GM23338 (cell line): Measurements from ENCODE around the gene ADRA1B. TPM values are rescaled to one million over a fixed set of nuclear protein-coding genes. Genes with fewer than 3 reads are reported as not detected.

ENCODE experiments used
- ATAC-seq: fragments of 200-7000 bp; cut with Tn5 transposase; 3 replicates; pipeline ENCODE4 v1.9.1; 2020
- DNase-seq: peaks from one replicate; pipeline ENCODE4 v3.0.0-alpha.2; 2015; ENCODE audit warnings: low spot score
- H2AFZ ChIP-seq: fragments of 200-600 bp; sonication (generic); 2 replicates; pipeline ENCODE4 v1.8.0; 2016; ENCODE audit warnings: antibody characterized with exemption, mild to moderate bottlenecking, moderate library complexity
- H3F3A ChIP-seq: fragments of 200-600 bp; sonication (generic); replicated peaks from 2 replicates; pipeline ENCODE4 v1.8.0; 2017; ENCODE audit warnings: antibody characterized with exemption, mixed run types, low read depth
- H3K27ac ChIP-seq: fragments of 200-600 bp; sonication (generic); 2 replicates; pipeline ENCODE4 v1.6.1; 2016; ENCODE audit warnings: low read depth
- H3K27me3 ChIP-seq: fragments of 200-600 bp; sonication (generic); 2 replicates; pipeline ENCODE4 v1.8.0; 2016; ENCODE audit warnings: mild to moderate bottlenecking, mixed run types, moderate library complexity; ENCODE audit not compliant: insufficient read depth
- H3K36me3 ChIP-seq: fragments of 200-600 bp; sonication (generic); 2 replicates; pipeline ENCODE4 v1.8.0; 2016; ENCODE audit warnings: mild to moderate bottlenecking; ENCODE audit not compliant: insufficient read depth
- H3K4me1 ChIP-seq: fragments of 200-600 bp; sonication (generic); 2 replicates; pipeline ENCODE4 v1.8.0; 2016; ENCODE audit warnings: mild to moderate bottlenecking, moderate library complexity; ENCODE audit not compliant: insufficient read depth
- H3K4me2 ChIP-seq: fragments of 200-600 bp; sonication (generic); 2 replicates; pipeline ENCODE4 v1.7.1; 2017; ENCODE audit warnings: mixed run types
- H3K4me3 ChIP-seq: fragments of 200-600 bp; sonication (generic); 2 replicates; pipeline ENCODE4 v1.6.1; 2016; ENCODE audit warnings: mixed run types
- H3K79me2 ChIP-seq: fragments of 200-600 bp; sonication (generic); replicated peaks from 2 replicates; pipeline ENCODE4 v1.8.0; 2017; ENCODE audit warnings: mild to moderate bottlenecking; ENCODE audit not compliant: insufficient read depth
- H3K9me2 ChIP-seq: fragments of 200-600 bp; sonication (generic); 2 replicates; pipeline ENCODE4 v1.8.0; 2017; ENCODE audit not compliant: insufficient read depth
- H4K20me1 ChIP-seq: fragments of 200-600 bp; sonication (generic); replicated peaks from 2 replicates; pipeline ENCODE4 v1.8.0; 2017; ENCODE audit warnings: mild to moderate bottlenecking; ENCODE audit not compliant: insufficient read depth
- H3K27ac Mint-ChIP-seq: 2 replicates; pipeline ENCODE4 v1.8.0; 2020; ENCODE audit warnings: inconsistent platforms, mild to moderate bottlenecking, moderate library complexity, mixed read lengths
- H3K27me3 Mint-ChIP-seq: 3 replicates; pipeline ENCODE4 v1.8.0; 2022; ENCODE audit warnings: low read depth, mild to moderate bottlenecking, moderate library complexity, mixed read lengths, inconsistent platforms; ENCODE audit not compliant: insufficient read depth, poor library complexity
- H3K36me3 Mint-ChIP-seq: 3 replicates; pipeline ENCODE4 v1.8.0; 2021; ENCODE audit warnings: low read depth, mild to moderate bottlenecking, inconsistent platforms, moderate library complexity, mixed read lengths
- H3K4me1 Mint-ChIP-seq: 3 replicates; pipeline ENCODE4 v1.8.0; 2020; ENCODE audit warnings: mild to moderate bottlenecking, inconsistent platforms, mixed read lengths
- H3K4me3 Mint-ChIP-seq: 3 replicates; pipeline ENCODE4 v1.8.0; 2021; ENCODE audit warnings: moderate library complexity, mild to moderate bottlenecking, inconsistent platforms, mixed read lengths
- H3K9me3 Mint-ChIP-seq: 3 replicates; pipeline ENCODE4 v1.8.0; 2020; ENCODE audit warnings: moderate library complexity, mild to moderate bottlenecking, inconsistent platforms, mixed read lengths
- CTCF ChIP-seq, 2 experiments: fragments of 200-600 bp in 1 of 2; sonication (generic) in 1 of 2; conservative IDR thresholded peaks; 2 replicates each; pipeline versions ENCODE4 v1.5.1 to v1.6.1; 2016 to 2017; ENCODE audit warnings: antibody characterized with exemption in 2 of 2, low read depth in 2 of 2, mild to moderate bottlenecking in 2 of 2, moderate library complexity in 1 of 2
- ETS1 ChIP-seq: IDR thresholded peaks from 2 replicates; pipeline ENCODE4 v1.6.1; 2016; ENCODE audit warnings: antibody characterized with exemption
- EZH2 ChIP-seq: fragments of 200-600 bp; sonication (generic); IDR thresholded peaks from one replicate; pipeline ENCODE4 v1.8.0; 2017; ENCODE audit warnings: antibody characterized with exemption, mild to moderate bottlenecking, low read depth; ENCODE audit not compliant: unreplicated experiment
- EZH2phosphoT487 ChIP-seq: fragments of 200-600 bp; sonication (generic); IDR thresholded peaks from one replicate; pipeline ENCODE4 v1.8.1; 2018; ENCODE audit warnings: antibody characterized with exemption; ENCODE audit not compliant: unreplicated experiment
- JUNB ChIP-seq: IDR thresholded peaks from one replicate; pipeline ENCODE4 v1.6.1; 2016; ENCODE audit warnings: antibody characterized with exemption; ENCODE audit not compliant: unreplicated experiment
- NANOG ChIP-seq: IDR thresholded peaks from 2 replicates; pipeline ENCODE4 v1.6.1; 2016; ENCODE audit warnings: antibody characterized with exemption, borderline replicate concordance
- POLR2AphosphoS5 ChIP-seq: IDR thresholded peaks from 2 replicates; pipeline ENCODE4 v1.6.1; 2016; ENCODE audit warnings: antibody characterized with exemption, low read depth
- REST ChIP-seq: IDR thresholded peaks from one replicate; pipeline ENCODE4 v1.6.1; 2018; ENCODE audit warnings: antibody characterized with exemption; ENCODE audit not compliant: unreplicated experiment
- STAT1 ChIP-seq: IDR thresholded peaks from one replicate; pipeline ENCODE4 v1.6.1; 2016; ENCODE audit warnings: antibody characterized with exemption; ENCODE audit not compliant: unreplicated experiment
- ZNF114 ChIP-seq: fragments of 250-450 bp; sonication (Bioruptor Pico); IDR thresholded peaks from 2 replicates; pipeline ENCODE4 v1.5.0; 2020; ENCODE audit warnings: mild to moderate bottlenecking, moderate library complexity
- ZNF331 ChIP-seq: fragments of 250-450 bp; sonication (Bioruptor Pico); IDR thresholded peaks from 2 replicates; pipeline ENCODE4 v1.5.0; 2020; ENCODE audit warnings: low read depth, mild to moderate bottlenecking, moderate library complexity
- ZNF462 ChIP-seq: fragments of 250-450 bp; sonication (Bioruptor Pico); IDR thresholded peaks from 2 replicates; pipeline ENCODE4 v1.5.0; 2020; ENCODE audit warnings: mild to moderate bottlenecking, moderate library complexity
- polyA plus RNA-seq: library from polyadenylated mRNA; unstranded; fragments of >200 nt; fragmentation: Nextera tagmentation; extraction: Ambion mirVana; gene quantifications from 2 replicates; pipeline ENCODE4 v1.2.1, GENCODE V29; 2016
- total RNA-seq: library from RNA; depleted of rRNA; stranded (reverse); fragments of >200 nt; shearing (Covaris generic); gene quantifications from 2 replicates; pipeline ENCODE4 v1.2.3, GENCODE V29; 2014

Gene ADRA1B
- total and polyA plus RNA-seq, 2 experiments from 2014 or later: not detected

GRCh38 chr5:159905496-159905895, 10.8 kb upstream of the ADRA1B start:
- no peak for ATAC-seq
- no peaks in the 10 kb centered on the region for H3K36me3 Mint-ChIP-seq
- no peak overlapping the region for H3K27ac ChIP-seq

More at GRCh38 chr5:159905496-159905895, 10.8 kb upstream of the ADRA1B start:
- H2AFZ ChIP-seq: no peak overlapping the region
- H3K27me3 ChIP-seq: no peaks in the 10 kb centered on the region
- no peaks in the 10 kb centered on the region for H3K27me3 Mint-ChIP-seq
- H3K4me2 ChIP-seq: no peak overlapping the region
- H4K20me1 ChIP-seq: no peaks in the 10 kb centered on the region
- TF ChIP-seq JUNB: no peak
- TF ChIP-seq EZH2phosphoT487: no peak
- TF ChIP-seq STAT1: no peak
- TF ChIP-seq ZNF462 (CRISPR knock-in tag): no peak
- no peak for TF ChIP-seq REST
- no peak for TF ChIP-seq ZNF331 (CRISPR knock-in tag)
- TF ChIP-seq ETS1: no peak
- TF ChIP-seq NANOG: no peak
- TF ChIP-seq ZNF114 (CRISPR knock-in tag): no peak
- no peak for TF ChIP-seq POLR2AphosphoS5
- no peak for TF ChIP-seq EZH2
- TF ChIP-seq CTCF (conservative IDR thresholded peaks at IDR 0.05; ENCODE audit: low read depth in 2 of 2): no peak
- no peaks in the 10 kb centered on the region for H3K9me3 Mint-ChIP-seq
- H3K79me2 ChIP-seq: no peaks in the 10 kb centered on the region
- H3K4me1 ChIP-seq: peaks cover 8% of the 10 kb centered on the region
- no peak overlapping the region for H3K4me3 ChIP-seq
- peaks cover 25% of the 10 kb centered on the region for H3K4me1 Mint-ChIP-seq
- no peak overlapping the region for H3K27ac Mint-ChIP-seq
- H3K4me3 Mint-ChIP-seq: no peak overlapping the region
- no peaks in the 10 kb centered on the region for H3K9me2 ChIP-seq
- H3K36me3 ChIP-seq: no peaks in the 10 kb centered on the region
- no peaks in the 10 kb centered on the region for H3F3A ChIP-seq
- DNase-seq: no peak
